HUDEP-2 (cell line): Measurements from ENCODE around the gene OR13C4.
"Not testable (repeated sequence)": the region's sequence is repeated elsewhere in the genome, so short reads cannot be mapped to it uniquely, and the experiment has no call there.

Experiments used
- DNase-seq, 76 experiments: peaks; one replicate each; lab custom pipeline; 2025; ENCODE audit not compliant: unreplicated experiment in 76 of 76; lab: John Stamatoyannopoulos, UW

The OR13C4 gene

GRCh38 chr9:104527109-104527508 is at the start of gene OR13C4:
OR13C4 (minus strand) TSS chr9:104527209; CDS start chr9:104527209, 0 bp downstream.
- no peak for DNase-seq

GRCh38 chr9:104575456-104575855 is 48.4 kb upstream of the OR13C4 start:
- DNase-seq, result no peak

GRCh38 chr9:104572612-104573011 is 45.6 kb upstream of the OR13C4 start:
- no peak for DNase-seq

- no peak for DNase-seq
Measured at GRCh38 chr9:104568868-104569267, 41.9 kb upstream of the OR13C4 start, which contains the start of gene OR13C8. OR13C8 (plus strand) TSS chr9:104569168; CDS start chr9:104569168, 0 bp downstream.

GRCh38 chr9:104564358-104564757 is 37.3 kb upstream of the OR13C4 start:
- no peak for DNase-seq

GRCh38 chr9:104556830-104557634 is 30.0 kb upstream of the OR13C4 start:
- no peak for DNase-seq

GRCh38 chr9:104555521-104555920 is 28.5 kb upstream of the OR13C4 start:
- no peak for DNase-seq

- no peak for DNase-seq
Measured at GRCh38 chr9:104553261-104553660, 26.3 kb upstream of the OR13C4 start.

GRCh38 chr9:104544644-104545043 is 17.6 kb upstream of the OR13C4 start:
- DNase-seq, result no peak

GRCh38 chr9:104539275-104539674 is 12.3 kb upstream of the OR13C4 start:
- DNase-seq, result no peak

GRCh38 chr9:104536756-104537155 is 9.7 kb upstream of the OR13C4 start, which contains the start of gene OR13C3:
OR13C3 (minus strand) TSS chr9:104536856; CDS start chr9:104536723, 133 bp downstream.
- no peak for DNase-seq

- not testable (repeated sequence) for DNase-seq
Measured at GRCh38 chr9:104520241-104520640, 6.8 kb downstream of the OR13C4 start.

GRCh38 chr9:104514901-104515300 is 12.1 kb downstream of the OR13C4 start:
- no peak for DNase-seq

GRCh38 chr9:104506565-104506964 is 20.4 kb downstream of the OR13C4 start:
- no peak for DNase-seq

- no peak for DNase-seq
Measured at GRCh38 chr9:104503963-104504362, 23.0 kb downstream of the OR13C4 start, which contains the start of gene OR13F1. OR13F1 (plus strand) TSS chr9:104504263; CDS start chr9:104504263, 0 bp downstream.

- no peak for DNase-seq
Measured at GRCh38 chr9:104503440-104503839, 23.6 kb downstream of the OR13C4 start.

GRCh38 chr9:104494808-104495207 is 32.2 kb downstream of the OR13C4 start:
- no peak for DNase-seq

GRCh38 chr9:104485014-104485413 is 42.0 kb downstream of the OR13C4 start:
- no peak for DNase-seq

GRCh38 chr9:104482921-104483570 is 44.0 kb downstream of the OR13C4 start:
- no peak for DNase-seq
